Measurements from ENCODE around the gene SLC8B1.

The SLC8B1 gene

GRCh38 chr12:113299619-113300237 is 35.2 kb downstream of the SLC8B1 start:
- Histone ChIP-seq H2AFZ (ENCODE audit: low read depth, low read length) (no peak overlapping the region), H3K4me3 (ENCODE audit: low read length) (no peak overlapping the region), H3K79me2 (ENCODE audit: low read length) (no peaks in the 10 kb centered on the region), H4K20me1 (ENCODE audit: insufficient read depth, low read length) (no peaks in the 10 kb centered on the region), H3K9me3 (ENCODE audit: insufficient read depth, low read length) (no peaks in the 10 kb centered on the region), H3K4me1 (ENCODE audit: low read length) (no peaks in the 10 kb centered on the region), H3K27ac (ENCODE audit: low read length) (no peak overlapping the region), H3K27me3 (ENCODE audit: low read depth, low read length) (no peaks in the 10 kb centered on the region), H3K36me3 (replicated peaks; ENCODE audit: low read depth, low read length) (peaks cover 13% of the 10 kb centered on the region), H3K9ac (ENCODE audit: low read length) (no peak overlapping the region), H3K4me2 (ENCODE audit: low read length) (no peak overlapping the region)
- TF ChIP-seq EZH2phosphoT487 (IDR thresholded peaks at IDR 0.05; ENCODE audit: low read depth), result no peak
- no peak for TF ChIP-seq CTCF (IDR thresholded peaks at IDR 0.05; ENCODE audit: low read depth, low read length)

GRCh38 chr12:113298861-113299545 is 35.9 kb downstream of the SLC8B1 start:
- Histone ChIP-seq H3K4me3 (ENCODE audit: low read length) (no peak overlapping the region), H3K9ac (ENCODE audit: low read length) (no peak overlapping the region), H3K27ac (ENCODE audit: low read length) (no peak overlapping the region), H3K27me3 (ENCODE audit: low read depth, low read length) (no peaks in the 10 kb centered on the region), H3K9me3 (ENCODE audit: insufficient read depth, low read length) (no peaks in the 10 kb centered on the region), H4K20me1 (ENCODE audit: insufficient read depth, low read length) (no peaks in the 10 kb centered on the region), H2AFZ (ENCODE audit: low read depth, low read length) (no peak overlapping the region), H3K79me2 (ENCODE audit: low read length) (no peaks in the 10 kb centered on the region), H3K36me3 (replicated peaks; ENCODE audit: low read depth, low read length) (peaks cover 13% of the 10 kb centered on the region), H3K4me1 (ENCODE audit: low read length) (no peaks in the 10 kb centered on the region), H3K4me2 (ENCODE audit: low read length) (no peak overlapping the region)
- no peak for TF ChIP-seq EZH2phosphoT487 (IDR thresholded peaks at IDR 0.05; ENCODE audit: low read depth)
- no peak for TF ChIP-seq CTCF (IDR thresholded peaks at IDR 0.05; ENCODE audit: low read depth, low read length)

GRCh38 chr12:113298472-113298817 is 36.5 kb downstream of the SLC8B1 start:
- Histone ChIP-seq H3K79me2 (ENCODE audit: low read length) (no peaks in the 10 kb centered on the region), H3K9ac (ENCODE audit: low read length) (no peak overlapping the region), H3K27me3 (ENCODE audit: low read depth, low read length) (no peaks in the 10 kb centered on the region), H3K9me3 (ENCODE audit: insufficient read depth, low read length) (no peaks in the 10 kb centered on the region), H3K4me3 (ENCODE audit: low read length) (no peak overlapping the region), H2AFZ (ENCODE audit: low read depth, low read length) (no peak overlapping the region), H3K36me3 (replicated peaks; ENCODE audit: low read depth, low read length) (peaks cover 14% of the 10 kb centered on the region), H4K20me1 (ENCODE audit: insufficient read depth, low read length) (no peaks in the 10 kb centered on the region), H3K27ac (ENCODE audit: low read length) (no peak overlapping the region), H3K4me2 (ENCODE audit: low read length) (no peak overlapping the region), H3K4me1 (ENCODE audit: low read length) (no peaks in the 10 kb centered on the region)
- TF ChIP-seq EZH2phosphoT487 (IDR thresholded peaks at IDR 0.05; ENCODE audit: low read depth) (no peak), CTCF (IDR thresholded peaks at IDR 0.05; ENCODE audit: low read depth, low read length) (no peak)

GRCh38 chr12:113297621-113298471 is 37.1 kb downstream of the SLC8B1 start:
- H3K4me2 ChIP-seq (ENCODE audit: low read length), result no peak overlapping the region
- H3K79me2 ChIP-seq (ENCODE audit: low read length), result no peaks in the 10 kb centered on the region

More at GRCh38 chr12:113297621-113298471, 37.1 kb downstream of the SLC8B1 start:
- Histone ChIP-seq H3K27ac (ENCODE audit: low read length) (no peak overlapping the region), H4K20me1 (ENCODE audit: insufficient read depth, low read length) (no peaks in the 10 kb centered on the region), H3K9me3 (ENCODE audit: insufficient read depth, low read length) (no peaks in the 10 kb centered on the region), H2AFZ (ENCODE audit: low read depth, low read length) (no peak overlapping the region), H3K27me3 (ENCODE audit: low read depth, low read length) (no peaks in the 10 kb centered on the region), H3K36me3 (replicated peaks; ENCODE audit: low read depth, low read length) (peaks cover 20% of the 10 kb centered on the region), H3K4me3 (ENCODE audit: low read length) (no peak overlapping the region), H3K9ac (ENCODE audit: low read length) (no peak overlapping the region), H3K4me1 (ENCODE audit: low read length) (no peaks in the 10 kb centered on the region)
- TF ChIP-seq CTCF (IDR thresholded peaks at IDR 0.05; ENCODE audit: low read depth, low read length) (no peak), EZH2phosphoT487 (IDR thresholded peaks at IDR 0.05; ENCODE audit: low read depth) (no peak)
